H1 (cell line): Measurements from ENCODE around the gene SASS6. TPM values are rescaled to one million over a fixed set of nuclear protein-coding genes. Genes with fewer than 3 reads are reported as not detected.

Source experiments
- CTCF ChIA-PET: fragments of 300-600 bp; sonication (Branson Sonifier 250); formaldehyde crosslinking; loops from one replicate; lab custom pipeline; 2021; ENCODE audit not compliant: partially characterized antibody; lab: Charles Lee
- POLR2A ChIA-PET: fragments of 300-600 bp; sonication (Branson Sonifier 250); formaldehyde crosslinking; loops from one replicate; lab custom pipeline; 2021; ENCODE audit warnings: inconsistent platforms; ENCODE audit not compliant: partially characterized antibody; lab: Charles Lee
- DNase-seq, 2 experiments: peaks; one replicate each; pipeline versions ENCODE4 v3.0.0 to v3.0.0-alpha.2; 2010 to 2022; ENCODE audit warnings: low spot score in 2 of 2, low read depth in 1 of 2, mixed read lengths in 1 of 2
- FAIRE-seq: peaks from 2 replicates; lab custom pipeline; 2011; peaks lifted over from hg19 to GRCh38; lab: Jason Lieb, UNC
- H2AFZ ChIP-seq: 2 replicates; pipeline ENCODE4 v1.8.1; 2012; ENCODE audit warnings: low read length, inconsistent platforms
- H2AK5ac ChIP-seq: 2 replicates; pipeline ENCODE4 v1.6.1; 2013; ENCODE audit warnings: low read depth, low read length
- H2BK120ac ChIP-seq: replicated peaks from 2 replicates; pipeline ENCODE3; 2013; ENCODE audit warnings: low read depth, low read length, inconsistent platforms
- H2BK12ac ChIP-seq: 2 replicates; pipeline ENCODE4 v1.6.1; 2013; ENCODE audit warnings: low read depth, low read length
- H2BK15ac ChIP-seq: 2 replicates; pipeline ENCODE4 v1.6.1; 2013; ENCODE audit warnings: low read length
- H2BK20ac ChIP-seq: 2 replicates; pipeline ENCODE4 v1.6.1; 2013; ENCODE audit warnings: low read length
- H2BK5ac ChIP-seq: 2 replicates; pipeline ENCODE4 v1.6.1; 2013; ENCODE audit warnings: low read depth, low read length
- H3K14ac ChIP-seq: 2 replicates; pipeline ENCODE4 v1.6.1; 2013; ENCODE audit warnings: inconsistent platforms; ENCODE audit not compliant: insufficient read length
- H3K18ac ChIP-seq: 2 replicates; pipeline ENCODE4 v1.6.1; 2013; ENCODE audit warnings: low read length; ENCODE audit errors: extremely low read depth
- H3K23ac ChIP-seq: 2 replicates; pipeline ENCODE4 v1.6.1; 2013; ENCODE audit warnings: inconsistent platforms; ENCODE audit not compliant: insufficient read length
- H3K23me2 ChIP-seq: 2 replicates; pipeline ENCODE4 v1.6.1; 2013; ENCODE audit warnings: low read depth, low read length
- H3K27ac ChIP-seq: 2 replicates; pipeline ENCODE4 v1.6.1; 2011; ENCODE audit warnings: low read depth, low read length, inconsistent platforms
- H3K27me3 ChIP-seq, 4 experiments: replicated peaks in 1 of 4; 1 replicate in 1 of 4; 2 replicates in 3 of 4; pipeline versions ENCODE4 v1.6.1 to v1.8.1; 2011 to 2013; ENCODE audit warnings: low read length in 3 of 4, mild to moderate bottlenecking in 3 of 4, inconsistent platforms in 2 of 4, mixed read lengths in 2 of 4, moderate library complexity in 1 of 4; ENCODE audit not compliant: control insufficient read depth in 3 of 4, insufficient read depth in 3 of 4; ENCODE audit errors: extremely low read depth in 1 of 4
- H3K36me3 ChIP-seq, 4 experiments: 2 replicates each; pipeline versions ENCODE4 v1.6.1 to v1.8.1; 2011 to 2013; ENCODE audit warnings: mild to moderate bottlenecking in 4 of 4, low read length in 3 of 4, moderate library complexity in 2 of 4, control low read depth in 1 of 4, inconsistent platforms in 1 of 4; ENCODE audit not compliant: insufficient read depth in 4 of 4, control insufficient read depth in 2 of 4
- H3K4ac ChIP-seq: replicated peaks from 2 replicates; pipeline ENCODE3; 2013; ENCODE audit warnings: low read length, low read depth, mixed read lengths, inconsistent platforms; ENCODE audit not compliant: insufficient read length
- H3K4me1 ChIP-seq, 4 experiments: replicated peaks in 1 of 4; 1 replicate in 1 of 4; 2 replicates in 3 of 4; pipeline versions ENCODE4 v1.6.1 to v1.8.1; 2011 to 2013; ENCODE audit warnings: low read length in 3 of 4, inconsistent platforms in 2 of 4, mixed read lengths in 1 of 4; ENCODE audit not compliant: insufficient read depth in 4 of 4, control insufficient read depth in 3 of 4
- H3K4me2 ChIP-seq, 2 experiments: 2 replicates each; pipeline versions ENCODE4 v1.6.1 to v1.8.1; 2011 to 2013; ENCODE audit warnings: low read depth in 2 of 2, low read length in 2 of 2, control low read depth in 1 of 2, inconsistent platforms in 1 of 2, mild to moderate bottlenecking in 1 of 2; ENCODE audit not compliant: insufficient read depth in 1 of 2
- H3K4me3 ChIP-seq, 4 experiments: fragments of 200-600, 300-600 bp in 1 of 4; sonication (generic), shearing (Covaris generic), sonication (Bioruptor Twin) in 1 of 4; 2 replicates each; pipeline versions ENCODE4 v1.5.1 to v1.8.1; 2011 to 2016; ENCODE audit warnings: low read length in 4 of 4, low read depth in 3 of 4, control low read depth in 2 of 4, inconsistent platforms in 2 of 4, mild to moderate bottlenecking in 2 of 4, mixed read lengths in 1 of 4, moderate library complexity in 1 of 4; ENCODE audit not compliant: insufficient read depth in 2 of 4; ENCODE audit errors: extremely low read depth in 1 of 4
- H3K56ac ChIP-seq: replicated peaks from 2 replicates; pipeline ENCODE3; 2013; ENCODE audit warnings: low read depth, mild to moderate bottlenecking, mixed read lengths, low read length, inconsistent platforms; ENCODE audit not compliant: insufficient read length
- H3K79me1 ChIP-seq: 2 replicates; pipeline ENCODE4 v1.6.1; 2013; ENCODE audit warnings: low read depth, low read length, control low read depth
- H3K79me2 ChIP-seq, 2 experiments: 2 replicates each; pipeline versions ENCODE4 v1.6.1 to v1.8.1; 2012 to 2013; ENCODE audit warnings: low read length in 2 of 2, mild to moderate bottlenecking in 2 of 2, inconsistent platforms in 1 of 2; ENCODE audit not compliant: insufficient read depth in 2 of 2, control insufficient read depth in 1 of 2
- H3K9ac ChIP-seq, 4 experiments: replicated peaks in 1 of 4; 1 replicate in 1 of 4; 2 replicates in 3 of 4; pipeline versions ENCODE4 v1.6.1 to v1.8.1; 2011 to 2013; ENCODE audit warnings: low read depth in 3 of 4, low read length in 3 of 4, control low read depth in 2 of 4, mild to moderate bottlenecking in 2 of 4, moderate library complexity in 2 of 4, inconsistent platforms in 1 of 4; ENCODE audit errors: extremely low read depth in 1 of 4
- H3K9me3 ChIP-seq, 2 experiments: 2 replicates each; pipeline versions ENCODE4 v1.6.1 to v1.8.1; 2012 to 2013; ENCODE audit warnings: mild to moderate bottlenecking in 2 of 2, moderate library complexity in 2 of 2, control low read depth in 1 of 2, inconsistent platforms in 1 of 2, low read depth in 1 of 2, low read length in 1 of 2, mixed read lengths in 1 of 2; ENCODE audit not compliant: insufficient read depth in 2 of 2
- H4K20me1 ChIP-seq, 2 experiments: replicated peaks in 1 of 2; 2 replicates each; pipeline versions ENCODE3 to v1.8.1; 2011 to 2013; ENCODE audit warnings: inconsistent platforms in 2 of 2, low read length in 2 of 2, mild to moderate bottlenecking in 1 of 2; ENCODE audit not compliant: insufficient read depth in 2 of 2, control insufficient read depth in 1 of 2
- H4K5ac ChIP-seq: 2 replicates; pipeline ENCODE4 v1.6.1; 2013; ENCODE audit warnings: low read length, low read depth, mixed read lengths, inconsistent platforms; ENCODE audit not compliant: insufficient read length
- H4K8ac ChIP-seq: 2 replicates; pipeline ENCODE4 v1.8.0; 2013; ENCODE audit warnings: mild to moderate bottlenecking, moderate library complexity, low read length, inconsistent platforms; ENCODE audit not compliant: insufficient read depth; ENCODE audit errors: extremely low read depth
- H4K91ac ChIP-seq: replicated peaks from 2 replicates; pipeline ENCODE3; 2013; ENCODE audit warnings: low read length, mixed read lengths, inconsistent platforms; ENCODE audit not compliant: insufficient read length
- CBX5 ChIP-seq: fragments of 300-800, 300-1000 bp; sonication (generic); IDR thresholded peaks from 2 replicates; pipeline ENCODE4 v1.7.1; 2016; ENCODE audit warnings: antibody characterized with exemption, low read length, low read depth
- JUN ChIP-seq: IDR thresholded peaks from 2 replicates; pipeline ENCODE4 v1.6.1; 2011; ENCODE audit warnings: low read depth, mild to moderate bottlenecking, improper control_type of control experiment, low read length
- KDM1A ChIP-seq: fragments of 200-600, 300-600 bp; sonication (generic); IDR thresholded peaks from 2 replicates; pipeline ENCODE4 v1.7.1; 2016; ENCODE audit warnings: mild to moderate bottlenecking, low read length, borderline replicate concordance
- TAF1 ChIP-seq: IDR thresholded peaks from 2 replicates; pipeline ENCODE4 v1.6.1; 2011; ENCODE audit warnings: mild to moderate bottlenecking, low read depth, low read length
- TAF7 ChIP-seq: optimal IDR thresholded peaks from 2 replicates; pipeline ENCODE3; 2011; ENCODE audit warnings: low read depth, mild to moderate bottlenecking, inconsistent platforms, low read length, moderate library complexity, borderline replicate concordance
- WGBS, 2 experiments: shearing (Covaris generic) in 1 of 2; methylation state at CpG; one replicate each; pipeline versions ENCODE4 v1.1.6 to v1.1.7; 2013 to 2015; ENCODE audit warnings: low lambda C conversion rate in 2 of 2, mixed read lengths in 2 of 2, inconsistent platforms in 1 of 2, low coverage in 1 of 2, missing lambda C conversion rate in 1 of 2; ENCODE audit not compliant: insufficient replicate concordance in 2 of 2, insufficient coverage in 1 of 2, insufficient read length in 1 of 2; ENCODE audit errors: extremely low coverage in 1 of 2, missing lambda C conversion rate in 1 of 2; 5-methylcytosine and 5-hydroxymethylcytosine counted together
- polyA plus RNA-seq, 7 experiments: library from polyadenylated mRNA; depleted of rRNA in 3 of 7; stranded (reverse) in 5 of 7; unstranded in 2 of 7; fragments of >200 nt in 5 of 7; fragments of 200-250 nt in 2 of 7; gene quantifications; 1 replicate in 5 of 7; 2 replicates in 1 of 7; 4 replicates in 1 of 7; pipeline versions ENCODE4 v1.2.1 to v1.2.3, GENCODE V29; 2011 to 2013; ENCODE audit warnings: missing spikeins in 2 of 7, mixed read lengths in 2 of 7
- total RNA-seq: library from RNA; stranded (reverse); fragmentation: NEBNext Ultra II Directional; extraction: Animal tissue kit (Norgen Biotek cat#: 25700); gene quantifications from 2 replicates; pipeline ENCODE4 v1.2.1, GENCODE V29; 2021

The SASS6 gene
- total and polyA plus RNA-seq, 2 of the 8 experiments (the other 6 are each of a cell fraction or from before 2014, with no cell fraction given) = 1.2 to 13.8 TPM

DNA sequence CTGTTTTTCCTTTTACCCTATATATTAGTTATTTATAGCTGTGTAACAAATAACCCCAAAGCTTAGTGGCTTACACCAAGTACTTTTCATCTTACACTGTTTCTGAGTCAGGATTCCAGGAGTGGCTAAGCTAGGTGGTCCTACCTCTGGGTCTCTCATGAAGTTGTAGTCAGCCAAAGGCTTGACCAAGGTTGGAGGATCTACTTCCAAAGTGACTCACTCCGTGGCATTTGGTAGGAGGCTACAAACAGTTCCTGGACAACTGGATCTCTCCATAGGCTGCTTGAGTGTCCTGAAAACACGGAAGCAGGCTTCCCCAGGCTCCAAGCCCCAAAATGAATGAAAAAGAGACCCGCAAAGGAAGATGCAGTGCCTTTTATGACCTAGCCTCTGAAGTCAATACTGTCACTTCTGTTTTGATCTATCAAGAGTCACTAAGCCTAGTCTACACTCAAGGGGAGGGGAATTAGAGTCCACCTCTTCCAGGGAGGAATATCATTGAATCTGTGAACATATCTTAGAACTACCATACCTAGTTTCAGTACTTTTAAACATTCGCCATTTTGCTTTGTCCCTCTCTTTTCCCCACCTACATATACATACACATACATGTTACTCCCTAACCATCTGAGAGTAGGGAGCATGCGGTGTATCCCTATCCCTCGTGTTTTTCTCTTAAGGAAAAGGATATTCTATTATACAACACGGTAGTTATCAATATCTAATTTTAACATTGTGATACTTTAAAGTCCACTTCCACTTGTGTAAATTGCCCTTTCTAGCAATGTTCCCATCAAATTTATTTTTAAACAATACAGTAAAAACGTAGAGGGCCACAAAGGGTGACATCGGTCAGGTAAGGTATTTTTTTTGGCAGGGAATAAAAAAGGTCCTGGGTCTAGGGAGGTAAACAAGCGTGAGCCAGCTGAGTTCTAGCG lies 95.7 kb downstream of the SASS6 start:
- Histone ChIP-seq H3K27ac (peak overlapping the region; percentile 97), H3K18ac (no peak overlapping the region), H3K27me3 (no peaks in the 10 kb centered on the region), H3K9me3 (no peaks in the 10 kb centered on the region), H3K23me2 (peaks cover 6% of the 10 kb centered on the region; the same call in 1 of the 2 replicates), H4K5ac (no peak overlapping the region), H4K8ac (no peak overlapping the region), H3K4me2 (peak overlapping the region; percentile 64 to 89), H3K4ac (no peak overlapping the region), H3K79me2 (peaks cover 9 to 49% of the 10 kb centered on the region in 2 experiments; a peak in 3 of 4 replicates), H4K20me1 (no peaks in the 10 kb centered on the region), H3K9ac (peak overlapping the region; percentile 90 to 97 (median 94)), H3K56ac (no peak overlapping the region), H3K23ac (no peak overlapping the region), H2BK20ac (no peak overlapping the region), H2BK12ac (peak overlapping the region; percentile 78; the same call in 1 of the 2 replicates), H3K79me1 (no peaks in the 10 kb centered on the region), H2BK5ac (peak overlapping the region; percentile 98; the same call in 1 of the 2 replicates), H4K91ac (no peak overlapping the region), H2AK5ac (no peak overlapping the region), H3K36me3 (no peaks in the 10 kb centered on the region; a peak in 1 of 8 replicates), H3K4me3 (peak overlapping the region; percentile 95 to 98 (median 98)), H2AFZ (peak overlapping the region; percentile 91), H2BK15ac (peak overlapping the region; percentile 72; the same call in 1 of the 2 replicates), H3K14ac (no peak overlapping the region), H3K4me1 (no peaks in the 10 kb centered on the region), H2BK120ac (no peak overlapping the region)
- FAIRE-seq (no peak), DNase-seq (no peak)
- TF ChIP-seq CBX5 (no peak), TAF1 (0 out of 2 replicates have a peak, but pooled peaks have one; percentile 29), JUN (no peak), TAF7 (peak; percentile 20), KDM1A (no peak)
- ChIA-PET CTCF (interaction anchor here (1.2 to 1.6 kb wide), 3 partner anchors 19 to 227 kb away, joined by 3 to 4 read pairs (median 4); no protein-coding TSS in a partner anchor), POLR2A (interaction anchor here (0.8 to 2.9 kb wide), 12 partner anchors 12 to 419 kb away, joined by 3 to 13 read pairs (median 4); partner anchors contain the start of genes AGL, SASS6, SLC35A3 and TRMT13)
- WGBS, 2 experiments = 26% methylated on average over 11 of the region's 11 CpGs; no CpG with 5 or more reads in 1 of the 2 experiments
